Endothelial cell of umbilical vein (primary cell): Measurements from ENCODE around the gene GRIA4. TPM values are rescaled to one million over a fixed set of nuclear protein-coding genes. Genes with fewer than 3 reads are reported as not detected.

Source experiments
- BruUV-seq: library from RNA; stranded (reverse); fragments of 400-500 nt; replicated peaks from 2 replicates; lab custom pipeline; 2021; lab: Mats Ljungman, UMichigan
- CTCF ChIA-PET: fragments of 300-600, 350-600 bp; sonication (Branson Sonifier 250); formaldehyde crosslinking; loops from one replicate; lab custom pipeline; 2021; ENCODE audit warnings: antibody characterized with exemption, inconsistent platforms; lab: Charles Lee
- POLR2A ChIA-PET: fragments of 300-600, 350-600 bp; sonication (Branson Sonifier 250); formaldehyde crosslinking; loops from one replicate; lab custom pipeline; 2021; ENCODE audit warnings: antibody characterized with exemption, inconsistent platforms; lab: Charles Lee
- DNase-seq: peaks from one replicate; pipeline ENCODE4 v3.0.0-alpha.2; 2011; ENCODE audit warnings: low read depth, low spot score
- FAIRE-seq: peaks from 2 replicates; lab custom pipeline; 2011; peaks lifted over from hg19 to GRCh38; lab: Jason Lieb, UNC
- H2AFZ ChIP-seq: 2 replicates; pipeline ENCODE4 v1.6.0; 2012; ENCODE audit warnings: low read depth, low read length, control low read depth, inconsistent platforms
- H3K27ac ChIP-seq: 2 replicates; pipeline ENCODE4 v1.5.1; 2011; ENCODE audit warnings: low read depth, mild to moderate bottlenecking, control low read depth, low read length, moderate library complexity; ENCODE audit not compliant: insufficient read depth
- H3K27me3 ChIP-seq, 2 experiments: 2 replicates each; pipeline versions ENCODE4 v1.6.0 to v1.6.1; 2011; ENCODE audit warnings: low read length in 2 of 2, mixed read lengths in 1 of 2; ENCODE audit not compliant: control insufficient read depth in 2 of 2, insufficient read depth in 2 of 2
- H3K36me3 ChIP-seq, 2 experiments: 2 replicates in 1 of 2; 3 replicates in 1 of 2; pipeline ENCODE4 v1.5.1; 2011; ENCODE audit warnings: low read length in 2 of 2, mild to moderate bottlenecking in 1 of 2, moderate library complexity in 1 of 2; ENCODE audit not compliant: control insufficient read depth in 2 of 2, insufficient read depth in 2 of 2; ENCODE audit errors: extremely low read depth in 1 of 2
- H3K4me1 ChIP-seq: 3 replicates; pipeline ENCODE4 v1.5.1; 2011; ENCODE audit warnings: mild to moderate bottlenecking, low read length; ENCODE audit not compliant: control insufficient read depth, insufficient read depth; ENCODE audit errors: extremely low read depth
- H3K4me2 ChIP-seq: 2 replicates; pipeline ENCODE4 v1.6.1; 2011; ENCODE audit warnings: low read length, control low read depth, mixed read lengths; ENCODE audit not compliant: insufficient read depth
- H3K4me3 ChIP-seq, 3 experiments: fragments of 200-600 bp in 1 of 3; sonication (generic), shearing (Covaris generic) in 1 of 3; replicated peaks in 1 of 3; 2 replicates each; pipeline ENCODE4 v1.5.1; 2011 to 2016; ENCODE audit warnings: control low read depth in 3 of 3, low read length in 3 of 3, mild to moderate bottlenecking in 2 of 3, inconsistent platforms in 1 of 3, low read depth in 1 of 3, moderate library complexity in 1 of 3; ENCODE audit not compliant: insufficient read depth in 1 of 3
- H3K79me2 ChIP-seq: 2 replicates; pipeline ENCODE4 v1.6.0; 2012; ENCODE audit warnings: low read length, inconsistent platforms; ENCODE audit not compliant: control insufficient read depth, insufficient read depth
- H3K9ac ChIP-seq: replicated peaks from 2 replicates; pipeline ENCODE3; 2011; ENCODE audit warnings: low read length, control low read depth; ENCODE audit not compliant: insufficient read depth; ENCODE audit errors: extremely low read depth
- H3K9me1 ChIP-seq: replicated peaks from 3 replicates; pipeline ENCODE4 v1.6.0; 2011; ENCODE audit warnings: mild to moderate bottlenecking, low read length; ENCODE audit not compliant: control insufficient read depth, insufficient read depth; ENCODE audit errors: extremely low read depth
- H3K9me3 ChIP-seq: replicated peaks from 2 replicates; pipeline ENCODE4 v1.5.1; 2012; ENCODE audit warnings: low read length, inconsistent platforms; ENCODE audit not compliant: control insufficient read depth, insufficient read depth
- H4K20me1 ChIP-seq: replicated peaks from 2 replicates; pipeline ENCODE3; 2011; ENCODE audit warnings: mild to moderate bottlenecking, low read length; ENCODE audit not compliant: control insufficient read depth, insufficient read depth; ENCODE audit errors: extremely low read depth
- CTCF ChIP-seq, 2 donors: IDR thresholded peaks; 1 replicate in 1 of 2; 2 replicates in 1 of 2; pipeline ENCODE4 v1.5.1; 2011; ENCODE audit warnings: low read length in 2 of 2, mild to moderate bottlenecking in 2 of 2, moderate library complexity in 2 of 2, control low read depth in 1 of 2, inconsistent platforms in 1 of 2, low read depth in 1 of 2; ENCODE audit not compliant: insufficient read depth in 1 of 2; ENCODE audit errors: extremely low read depth in 1 of 2
- EZH2 ChIP-seq: IDR thresholded peaks from 2 replicates; pipeline ENCODE4 v1.6.1; 2012; ENCODE audit warnings: borderline replicate concordance, low read depth, mild to moderate bottlenecking, moderate library complexity, low read length, inconsistent platforms; ENCODE audit not compliant: severe bottlenecking
- FOS ChIP-seq: IDR thresholded peaks from 2 replicates; pipeline ENCODE4 v1.6.1; 2011; ENCODE audit warnings: mild to moderate bottlenecking, low read length, moderate library complexity, borderline replicate concordance; ENCODE audit not compliant: insufficient read depth
- GATA2 ChIP-seq: IDR thresholded peaks from 2 replicates; pipeline ENCODE4 v1.7.0; 2011; ENCODE audit warnings: low read depth, mild to moderate bottlenecking, moderate library complexity, mixed read lengths, low read length; ENCODE audit not compliant: insufficient read length, insufficient read depth
- JUN ChIP-seq: IDR thresholded peaks from 2 replicates; pipeline ENCODE4 v1.6.1; 2011; ENCODE audit warnings: borderline replicate concordance, low read depth; ENCODE audit not compliant: insufficient read length, insufficient read depth
- MAX ChIP-seq: IDR thresholded peaks from 2 replicates; pipeline ENCODE4 v1.6.1; 2011; ENCODE audit not compliant: insufficient read depth, insufficient read length
- MYC ChIP-seq: IDR thresholded peaks from one replicate; pipeline ENCODE4 v1.6.1; 2011; ENCODE audit warnings: mild to moderate bottlenecking, low read depth, low read length
- POLR2A ChIP-seq: IDR thresholded peaks from 2 replicates; pipeline ENCODE4 v1.6.1; 2012; ENCODE audit warnings: low read depth, mild to moderate bottlenecking, control low read depth, low read length
- POLR2AphosphoS5 ChIP-seq: IDR thresholded peaks from 2 replicates; pipeline ENCODE4 v1.6.1; 2012; ENCODE audit warnings: low read depth, mild to moderate bottlenecking, control low read depth, low read length, moderate library complexity; ENCODE audit not compliant: insufficient read depth
- dilution Hi-C: fragments of 300-500 bp; cut with MboI; formaldehyde crosslinking; loops from one replicate; pipeline ENCODE4 v1.15.0; 2019; ENCODE audit warnings: low sequenced_read_pairs; ENCODE audit not compliant: extremely low pct_ligation_motif_present
- intact Hi-C: fragments of 100-400 bp; cut with micrococcal nuclease; formaldehyde crosslinking; loops from one replicate; pipeline ENCODE4 v1.10.0; 2022
- polyA plus RNA-seq, 4 experiments: library from polyadenylated mRNA; depleted of rRNA in 3 of 4; stranded (reverse) in 3 of 4; unstranded in 1 of 4; fragments of >200 nt; gene quantifications; 2 replicates each; pipeline versions ENCODE4 v1.2.1 to v1.2.3, GENCODE V29; 2011 to 2012; ENCODE audit warnings: missing spikeins in 1 of 4
- total RNA-seq: library from RNA; stranded (reverse); gene quantifications from 2 replicates; pipeline ENCODE4 v1.2.3, GENCODE V29; 2021

GRIA4 gene
- total and polyA plus RNA-seq, 2 donors (not counting 3 experiments of a cell fraction or from before 2014, with no cell fraction given), result not detected

GRCh38 chr11:105903113-105903512 lies 293.2 kb downstream of the GRIA4 start:
- H3K4me1 ChIP-seq, result no peaks in the 10 kb centered on the region
- H3K79me2 ChIP-seq, result no peaks in the 10 kb centered on the region
- ChIA-PET POLR2A (no interaction called here), CTCF (interaction anchor here (0.6 kb wide), 1 partner anchor 42 kb away, joined by 4 read pairs; no protein-coding TSS in a partner anchor)
- no peak overlapping the region for H2AFZ ChIP-seq
- no peak overlapping the region for H3K4me2 ChIP-seq
- peaks cover 1 to 14% of the 10 kb centered on the region in 2 experiments for H3K27me3 ChIP-seq
- no peak for TF ChIP-seq GATA2
- no peak for TF ChIP-seq POLR2A
- TF ChIP-seq FOS, result no peak
- no peak for TF ChIP-seq EZH2
- TF ChIP-seq CTCF (IDR thresholded peaks at IDR 0.05; ENCODE audit: extremely low read depth in 1 of 2, insufficient read depth in 1 of 2, low read depth in 1 of 2, low read length in 2 of 2), result no peak
- TF ChIP-seq MAX, result no peak
- TF ChIP-seq JUN, result no peak
- no peak for TF ChIP-seq POLR2AphosphoS5
- TF ChIP-seq MYC, result no peak
- no peak for DNase-seq
- H3K9me3 ChIP-seq, result no peaks in the 10 kb centered on the region
- no peaks in the 10 kb centered on the region for H4K20me1 ChIP-seq
- H3K4me3 ChIP-seq, result no peak overlapping the region
- H3K9me1 ChIP-seq, result no peaks in the 10 kb centered on the region
- dilution Hi-C loops (no loop called here), intact Hi-C loops (no loop called here)
- H3K36me3 ChIP-seq, result no peaks in the 10 kb centered on the region
- no TSS peak for BruUV-seq
- no peak overlapping the region for H3K27ac ChIP-seq
- FAIRE-seq, result no peak
- no peak overlapping the region for H3K9ac ChIP-seq
